HG03439 (cell line): ENCODE data around the gene AGBL4.
"Not testable (repeated sequence)": the region's sequence is repeated elsewhere in the genome, so short reads cannot be mapped to it uniquely, and the experiment has no call there.

Experiments
- ATAC-seq: cut with Tn5 transposase; IDR thresholded peaks from one replicate; pipeline ENCODE4 v1.9.1; 2021; ENCODE audit warnings: mild to moderate bottlenecking, moderate library complexity; ENCODE audit not compliant: unreplicated experiment

The AGBL4 gene

DNA sequence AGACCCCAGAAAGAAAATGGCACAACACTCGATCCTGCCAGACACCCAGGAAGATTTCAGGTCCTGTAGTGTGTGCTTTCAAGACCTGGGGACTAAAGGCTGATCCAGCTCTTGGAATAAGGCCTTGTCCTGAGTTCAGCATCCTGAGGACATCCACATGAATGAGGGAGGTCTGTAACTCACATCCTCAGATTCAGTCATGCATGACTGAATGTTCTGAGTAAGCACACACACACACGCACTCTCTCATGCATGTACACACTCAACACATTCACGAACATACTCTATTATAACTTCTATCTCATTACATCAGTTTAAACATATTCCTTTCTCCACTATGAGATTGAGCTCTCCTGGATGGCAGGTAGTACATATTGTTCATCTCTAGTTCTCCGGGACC lies 973.7 kb downstream of the AGBL4 start:
- no peak for ATAC-seq

DNA sequence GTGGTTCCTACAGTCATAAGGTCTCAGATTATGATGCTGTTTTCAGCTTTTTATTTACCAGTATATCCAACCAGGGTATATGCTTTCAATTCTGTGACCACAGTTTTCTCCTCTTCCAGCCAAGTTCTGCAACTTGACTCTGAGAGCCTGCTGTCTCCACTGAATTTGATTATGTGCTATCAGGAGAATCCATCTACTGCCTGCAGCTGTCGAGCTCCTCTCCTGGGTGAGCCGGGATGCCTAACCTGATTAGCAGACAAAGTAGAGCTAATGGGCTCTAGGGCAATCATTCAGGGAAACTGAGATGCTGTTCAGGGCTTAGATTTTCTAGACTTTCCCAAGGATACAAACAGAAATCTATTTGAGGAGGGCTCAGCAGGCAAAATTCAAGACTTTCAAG lies 975.6 kb downstream of the AGBL4 start:
- no peak for ATAC-seq

DNA sequence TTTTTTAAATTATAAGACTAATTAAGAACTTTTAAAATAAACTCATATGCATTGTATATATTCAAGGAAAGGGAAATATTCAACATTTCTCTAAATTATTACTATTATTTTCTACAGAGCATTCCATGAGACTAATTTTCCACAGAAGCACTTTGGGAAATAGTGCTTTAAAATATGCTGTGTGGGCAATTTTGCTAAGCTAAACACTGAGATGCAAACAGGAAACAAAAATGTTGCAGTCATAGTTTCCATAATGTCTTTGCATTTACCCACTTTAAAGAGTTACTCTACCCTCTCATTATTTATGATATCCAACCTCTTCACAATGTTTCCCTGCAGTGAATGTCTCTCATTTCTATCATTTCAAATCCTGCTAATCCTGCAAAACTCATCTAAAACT lies 977.4 kb downstream of the AGBL4 start:
- ATAC-seq = no peak

DNA sequence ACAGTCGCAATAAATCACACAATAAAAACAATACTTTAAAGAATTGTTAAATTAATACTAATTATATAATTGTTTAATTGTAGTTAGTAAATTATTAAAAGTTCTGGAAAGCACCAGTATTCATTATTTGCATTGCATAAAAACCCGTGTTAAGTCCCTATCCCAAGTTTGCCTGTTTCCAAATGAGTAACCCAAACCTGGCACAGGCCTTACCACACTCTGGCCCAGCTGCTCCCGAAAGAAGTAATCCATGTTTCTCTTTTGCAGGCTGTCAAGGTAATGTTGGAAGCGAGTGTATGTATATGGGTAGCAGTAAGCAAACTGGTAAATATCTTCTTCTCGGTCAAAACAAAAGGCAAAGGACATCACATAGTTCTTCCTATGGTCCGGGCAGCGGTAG lies 978.4 kb downstream of the AGBL4 start:
- no peak for ATAC-seq

DNA sequence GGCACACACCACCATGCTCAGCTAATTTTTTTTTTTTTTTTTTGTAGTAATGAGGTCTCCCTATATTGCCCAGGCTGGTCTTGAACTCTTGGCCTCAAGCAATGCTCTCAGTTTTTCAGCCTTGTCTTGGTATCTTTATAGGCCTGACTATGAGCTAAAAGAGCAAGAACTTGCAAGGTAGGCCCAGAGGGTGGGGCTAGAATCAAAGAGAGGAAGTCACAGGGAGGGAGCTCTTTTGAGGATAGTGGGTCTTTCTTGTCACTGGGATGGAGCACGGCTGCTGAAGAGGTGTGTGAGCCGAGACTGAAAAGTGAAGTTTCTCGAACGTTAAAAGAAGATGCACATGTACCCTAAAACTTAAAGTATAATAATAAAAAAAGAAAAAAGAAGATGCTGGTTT lies 987.1 kb downstream of the AGBL4 start:
- no peak for ATAC-seq

DNA sequence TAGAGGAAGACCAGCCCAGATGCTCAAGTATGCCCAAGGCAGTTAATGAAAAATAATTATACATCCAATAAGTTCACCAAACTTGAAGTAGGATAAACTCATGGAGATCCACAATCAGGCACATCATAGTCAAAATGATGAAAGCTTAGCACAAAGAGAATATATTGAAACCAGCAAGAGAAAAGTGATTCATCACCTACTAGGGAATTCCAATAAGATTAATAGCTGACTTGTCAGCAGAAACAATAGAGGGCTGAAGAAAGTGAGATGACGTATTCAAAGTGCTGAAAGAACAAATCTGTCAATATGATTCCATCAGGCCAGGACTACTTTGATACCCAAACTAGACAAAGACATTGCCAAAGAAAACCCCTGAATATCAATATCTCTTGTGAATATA lies 995.4 kb downstream of the AGBL4 start:
- ATAC-seq = no peak

DNA sequence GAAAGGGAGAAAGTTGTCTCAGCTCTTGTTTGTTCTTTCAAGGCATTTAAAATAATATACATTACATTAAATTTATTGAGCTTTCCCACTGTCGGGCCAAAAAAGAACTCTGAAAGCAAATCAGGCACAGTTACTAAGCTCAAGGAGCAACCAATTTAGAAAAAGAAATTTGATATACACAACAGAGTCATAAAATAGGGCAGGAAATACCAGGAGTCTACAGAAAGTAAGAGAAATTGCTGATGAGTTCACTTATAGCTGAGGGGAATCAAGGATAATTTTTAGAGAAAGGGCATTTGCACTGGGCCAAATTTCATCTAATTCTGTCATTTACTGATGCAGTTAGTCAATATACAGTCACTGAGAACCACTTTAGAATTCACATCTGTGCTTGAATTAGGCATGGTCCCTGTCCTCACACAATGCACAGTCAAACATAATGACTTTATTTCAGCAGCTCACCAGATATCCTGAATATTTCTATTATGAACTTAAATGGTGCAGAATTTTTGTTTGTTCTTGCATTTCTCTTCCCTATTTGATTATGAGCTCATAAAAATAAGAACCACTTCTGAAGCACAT lies 997.4 kb downstream of the AGBL4 start:
- no peak for ATAC-seq

DNA sequence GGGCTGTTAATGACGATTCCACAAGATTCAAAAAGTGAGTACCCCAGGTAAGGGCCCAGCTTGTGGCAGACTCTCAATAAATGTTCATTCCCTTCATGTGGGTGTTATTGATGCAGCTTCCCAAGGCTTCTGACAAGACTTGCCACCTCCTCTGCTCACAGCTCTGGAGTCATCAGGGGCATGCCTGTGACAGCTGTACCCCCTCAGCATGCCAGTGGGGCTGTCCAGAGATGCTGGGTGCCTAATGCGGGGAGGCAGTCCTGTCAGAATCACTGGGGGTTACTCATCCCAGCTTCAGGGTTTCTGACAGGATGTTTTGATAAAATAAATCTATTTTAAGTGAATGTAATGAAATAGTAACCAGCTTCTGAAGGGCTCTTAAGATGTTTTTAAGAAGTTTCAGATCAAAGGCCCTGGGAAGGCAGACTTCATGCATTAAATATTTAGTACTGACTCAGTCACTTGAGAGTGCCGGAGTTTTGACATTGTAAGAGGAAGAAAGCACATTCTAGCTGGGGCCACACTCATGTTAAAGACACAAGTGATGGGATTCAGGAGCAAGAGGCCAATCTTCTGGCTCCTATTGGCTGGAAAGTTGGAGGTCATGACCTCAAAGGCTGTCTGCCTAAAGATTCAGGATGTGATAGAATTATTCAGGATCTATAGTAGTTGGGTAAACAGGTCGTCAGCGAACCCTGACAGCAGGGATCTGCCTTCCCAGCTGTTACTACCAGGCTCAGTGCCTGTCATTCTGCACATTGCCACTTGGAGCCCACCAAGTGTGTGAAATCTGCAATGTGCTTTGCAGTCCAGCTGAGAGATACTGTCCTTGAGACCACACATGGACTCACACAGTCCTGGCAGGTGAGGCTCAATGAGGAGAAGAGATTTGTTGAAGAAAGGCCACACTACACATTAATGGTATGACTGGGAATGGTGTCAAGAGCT lies 1007.5 kb downstream of the AGBL4 start:
- ATAC-seq = no peak

DNA sequence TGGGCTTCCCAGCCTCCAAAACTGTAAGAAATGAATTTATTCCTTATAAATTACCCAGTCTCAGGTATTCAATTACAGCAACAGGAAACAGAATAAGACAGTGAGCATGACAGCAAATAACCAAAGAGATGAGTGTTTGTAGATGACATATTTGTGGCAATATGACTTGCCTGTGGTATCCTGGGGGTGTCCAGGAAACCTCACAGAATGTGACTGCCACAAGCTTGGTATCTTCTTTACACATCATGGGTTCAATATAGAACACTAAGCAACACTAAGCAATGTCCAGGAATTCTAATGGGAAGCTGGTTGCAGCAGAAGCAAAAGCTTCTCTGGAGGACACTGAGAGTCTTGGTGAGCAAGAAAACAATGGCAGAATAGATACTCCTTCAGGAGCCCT lies 1010.7 kb downstream of the AGBL4 start:
- ATAC-seq = no peak

DNA sequence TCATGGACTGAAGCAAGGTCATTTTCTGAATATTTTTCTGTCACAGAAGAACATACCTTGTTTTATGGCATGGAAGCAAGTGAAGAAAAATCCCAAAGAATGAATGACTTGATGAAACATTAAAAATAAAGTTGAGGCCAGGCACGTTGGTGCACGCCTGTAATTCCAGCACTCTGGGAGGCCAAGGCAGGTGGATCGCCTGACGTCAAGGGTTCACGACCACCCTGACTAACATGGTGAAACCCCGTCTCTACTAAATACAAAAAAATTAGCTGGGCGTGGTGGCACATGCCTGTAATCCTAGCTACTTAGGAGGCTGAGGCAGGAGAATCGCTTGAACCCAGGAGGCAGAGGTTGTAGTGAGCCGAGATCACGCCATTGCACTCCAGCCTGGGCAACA lies 1020.8 kb downstream of the AGBL4 start:
- ATAC-seq = not testable (repeated sequence)

DNA sequence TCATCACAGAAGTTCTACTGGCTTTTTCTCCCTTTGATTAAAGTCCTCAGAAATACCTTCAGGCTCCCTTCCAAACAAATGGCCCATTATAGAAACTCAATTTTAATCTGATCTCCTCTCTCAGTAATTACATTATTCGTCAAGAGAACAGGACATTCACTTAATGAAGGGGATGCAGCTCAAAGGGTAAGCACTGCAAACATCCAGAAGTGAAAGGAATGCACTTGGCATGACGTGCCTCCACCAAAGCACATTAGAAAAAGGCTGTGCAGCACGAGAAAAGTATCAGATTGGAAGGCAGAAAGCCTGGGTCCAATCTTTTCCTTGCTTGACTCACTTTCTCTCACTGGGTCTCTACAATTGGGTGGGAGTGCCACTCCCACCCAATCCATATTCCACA lies 1024.4 kb downstream of the AGBL4 start:
- ATAC-seq = no peak

DNA sequence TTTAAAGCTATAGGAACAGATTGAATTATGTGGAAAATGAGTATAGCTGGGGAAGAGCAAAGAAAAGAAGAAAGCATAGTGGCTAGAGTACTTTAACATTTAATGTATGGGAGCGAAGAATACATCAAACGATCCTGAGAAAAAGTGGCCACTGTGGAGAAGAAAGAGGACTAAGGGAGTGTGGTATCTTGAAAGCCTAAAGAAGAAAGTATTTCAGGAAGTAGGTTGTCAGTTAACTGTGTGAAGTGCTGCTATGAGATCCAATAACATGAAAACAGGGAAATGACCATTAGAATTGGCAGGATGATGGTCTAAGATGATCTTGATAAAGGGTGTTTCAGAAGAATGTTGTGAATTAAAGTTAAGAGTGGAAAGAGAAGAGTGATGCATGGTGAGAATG lies 1027.4 kb downstream of the AGBL4 start:
- no peak for ATAC-seq

DNA sequence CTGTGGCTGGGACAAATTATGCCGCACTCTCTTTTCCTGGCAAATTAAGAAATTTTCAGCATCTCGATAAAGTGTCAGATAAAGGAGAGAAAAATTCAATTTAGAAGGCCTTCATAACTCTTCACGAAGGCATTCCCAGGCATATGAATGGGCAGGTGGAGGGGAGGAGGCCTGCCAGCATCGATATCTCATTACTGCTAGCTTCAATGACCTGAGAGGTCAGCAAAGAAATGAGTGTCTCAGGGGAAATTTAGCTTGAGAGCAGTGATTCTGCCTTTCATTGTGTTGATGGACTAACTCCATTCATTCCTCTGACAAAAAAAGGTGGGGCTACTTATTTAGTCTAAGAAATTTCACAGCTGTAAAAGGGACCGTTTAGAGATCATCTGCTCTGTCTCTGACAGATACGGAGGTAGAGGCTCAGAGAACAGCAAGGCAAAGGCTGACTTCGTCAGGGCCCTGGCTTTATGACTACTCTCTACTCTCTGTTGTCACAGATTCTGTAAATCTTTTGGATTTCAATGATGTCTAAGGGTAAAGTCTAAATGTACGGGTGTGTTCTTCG lies 1035.0 kb downstream of the AGBL4 start:
- no peak for ATAC-seq

DNA sequence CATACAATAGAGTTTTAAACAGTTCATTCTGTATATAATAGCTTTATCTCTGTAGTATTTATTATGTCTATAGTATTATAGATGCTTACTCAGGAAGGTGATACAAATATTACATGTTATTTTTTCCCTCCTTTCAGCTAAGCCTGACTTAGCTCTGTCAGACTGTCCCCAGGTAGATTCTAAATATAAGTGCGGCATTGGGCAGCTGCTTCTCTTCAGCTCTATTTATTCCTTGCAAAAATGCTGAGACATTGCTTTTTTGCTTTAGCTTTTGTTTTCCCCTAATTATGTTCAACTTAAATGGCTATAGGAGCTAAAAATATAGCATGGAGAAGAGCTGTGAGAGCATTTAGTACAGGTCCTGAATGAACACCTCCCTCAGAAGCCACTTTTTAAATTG lies 1043.8 kb downstream of the AGBL4 start:
- ATAC-seq = no peak

DNA sequence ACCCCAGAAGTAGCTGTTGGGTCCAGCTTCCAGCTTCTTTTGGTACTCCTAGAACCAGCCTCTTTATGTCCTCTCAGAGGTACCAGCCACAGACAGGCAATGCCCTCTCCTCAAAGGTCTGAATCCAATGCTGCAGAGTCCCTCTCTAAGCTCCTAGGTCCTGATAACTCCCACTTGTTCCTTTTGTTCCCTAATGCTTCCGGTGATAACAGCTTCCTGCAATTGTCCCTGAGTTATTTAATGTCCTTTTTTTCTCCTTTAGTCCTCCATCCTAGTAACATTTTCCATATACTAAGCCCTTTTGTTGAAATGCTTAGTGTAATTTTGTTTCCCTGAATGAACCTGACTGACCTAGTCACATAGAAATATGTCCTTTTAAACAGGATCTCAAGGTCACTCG lies 1045.3 kb downstream of the AGBL4 start:
- no peak for ATAC-seq

DNA sequence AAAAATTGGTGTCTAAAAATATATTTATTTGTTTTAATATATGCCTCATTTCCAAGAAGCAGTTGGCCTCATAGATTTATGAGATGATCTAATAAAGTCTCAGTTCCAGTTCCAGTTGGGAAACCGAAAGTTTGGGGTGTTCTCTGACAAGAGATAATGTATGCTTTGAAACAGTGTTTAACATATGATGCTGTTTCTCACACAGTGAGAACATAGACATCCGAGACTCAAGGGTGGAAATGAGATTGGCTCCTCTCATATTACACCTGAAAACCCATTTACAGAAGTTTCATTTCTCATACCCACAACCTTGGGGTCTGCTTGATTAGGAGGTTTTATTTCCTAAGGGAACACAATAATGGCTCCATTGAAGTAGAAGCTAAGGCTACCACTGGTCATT lies 1046.5 kb downstream of the AGBL4 start:
- no peak for ATAC-seq

DNA sequence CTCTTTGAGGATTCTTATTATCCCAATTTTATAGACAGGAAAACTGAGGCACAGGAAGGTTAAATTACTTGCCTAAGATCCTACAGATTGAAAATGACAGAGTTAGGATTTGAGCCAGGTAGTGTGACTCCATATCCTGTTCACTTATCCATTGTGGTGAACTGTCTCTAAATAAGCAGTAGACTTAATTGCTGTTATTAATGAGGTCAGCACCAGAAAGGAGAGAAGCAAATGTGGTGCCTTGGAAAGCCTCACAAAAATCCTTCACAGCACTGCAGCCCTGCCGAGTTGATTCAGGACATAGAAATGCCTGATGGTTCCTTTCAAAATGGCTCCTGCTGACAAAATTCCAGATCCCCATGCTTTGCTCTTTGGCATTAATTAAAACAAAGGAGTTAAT lies 1053.8 kb downstream of the AGBL4 start:
- no peak for ATAC-seq

DNA sequence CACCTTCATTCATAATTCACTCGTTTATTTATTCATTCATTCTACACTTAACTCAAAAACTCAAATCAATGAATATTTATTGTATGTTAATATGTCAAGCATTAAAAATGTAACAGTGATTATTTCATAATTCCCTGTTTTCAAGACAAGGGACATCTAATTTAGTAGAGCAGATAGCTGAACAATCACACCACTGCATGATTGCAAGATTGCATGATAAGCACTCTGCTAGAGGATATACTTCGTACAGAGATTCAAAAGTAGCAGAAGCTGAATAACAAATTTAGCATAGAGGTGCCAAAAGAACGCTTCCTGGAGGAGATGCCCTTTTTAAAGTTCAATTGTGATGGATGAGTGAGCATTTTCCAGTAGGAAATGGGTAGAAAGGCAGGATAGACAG lies 1056.4 kb downstream of the AGBL4 start:
- ATAC-seq = no peak

DNA sequence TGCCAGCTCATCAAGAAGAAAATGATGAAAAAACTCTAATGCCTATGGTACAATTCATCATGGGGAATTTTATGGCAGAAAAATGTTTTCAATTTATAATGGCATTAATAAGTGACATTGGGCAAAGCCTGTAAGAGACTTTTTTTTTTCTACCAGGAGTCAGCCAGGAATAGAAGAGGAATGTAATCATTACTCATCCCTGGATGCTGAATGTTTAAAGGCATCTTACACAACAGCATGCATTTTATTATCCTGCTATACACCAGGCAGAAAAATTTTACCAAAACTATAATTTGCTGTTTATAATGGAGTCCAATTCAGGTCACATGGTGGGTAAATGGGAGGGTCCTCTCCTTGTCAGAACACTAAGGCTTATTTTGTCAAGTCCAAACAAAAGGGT lies 1057.2 kb downstream of the AGBL4 start:
- no peak for ATAC-seq

DNA sequence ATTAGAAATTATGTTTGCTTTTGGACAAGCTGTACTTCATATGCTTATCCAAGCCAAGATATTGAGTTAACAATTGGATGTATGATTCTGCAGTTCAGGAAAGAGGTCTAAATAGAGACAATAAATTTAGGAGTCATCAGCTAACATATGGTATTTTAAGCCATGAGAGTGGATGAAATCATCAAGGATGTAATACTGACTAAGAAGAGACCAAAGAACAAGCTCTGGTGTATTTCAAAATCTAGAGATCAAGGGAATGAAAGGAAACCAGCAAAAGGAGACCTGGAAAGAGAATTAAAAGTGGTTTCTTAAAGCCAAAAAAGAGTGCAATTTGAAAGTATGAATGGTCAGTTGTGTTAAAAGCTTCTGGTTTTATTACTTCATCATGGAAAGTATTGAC lies 1063.4 kb downstream of the AGBL4 start:
- ATAC-seq = no peak

DNA sequence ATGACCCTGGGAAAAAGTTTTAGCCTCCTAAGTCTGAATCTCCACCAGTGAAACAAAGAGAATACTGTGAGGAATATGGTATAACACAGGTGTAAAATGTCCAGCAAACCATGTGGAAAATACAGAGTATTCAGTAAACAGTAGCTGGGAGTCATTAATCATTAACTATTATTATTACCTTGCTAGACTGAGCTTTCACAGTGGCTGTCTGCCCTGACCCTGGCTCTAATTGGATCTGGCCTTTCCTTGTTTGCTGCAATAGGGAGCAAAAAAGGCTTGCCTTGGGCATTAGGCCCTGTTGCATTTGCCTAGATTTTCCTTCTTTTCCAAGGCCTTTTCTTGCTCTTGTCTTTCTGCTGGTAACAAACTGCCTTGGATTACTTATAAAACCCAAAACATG lies 1068.0 kb downstream of the AGBL4 start:
- no peak for ATAC-seq

DNA sequence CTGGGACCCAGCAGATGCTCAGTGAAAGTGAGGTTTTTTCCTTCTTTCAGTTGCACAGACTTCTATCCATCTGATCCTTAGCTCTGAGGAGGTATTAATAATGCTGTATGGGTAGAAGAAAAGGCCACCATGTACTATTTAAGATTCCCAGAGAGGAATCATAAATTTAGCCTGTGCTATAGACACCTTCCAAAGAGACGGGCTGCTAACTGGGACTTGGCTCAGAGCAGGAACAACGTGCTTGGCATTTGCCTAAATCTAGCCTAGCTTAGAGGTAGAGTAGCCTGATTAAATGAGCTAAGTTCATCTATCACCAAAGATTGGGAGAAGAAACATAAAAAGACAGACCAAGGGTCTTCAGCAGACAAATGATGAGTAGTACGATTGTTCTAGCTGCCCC lies 1070.1 kb downstream of the AGBL4 start:
- no peak for ATAC-seq
